HepG2 (cell line): ENCODE results near the gene UBL3. TPM values are rescaled to one million over a fixed set of nuclear protein-coding genes. Genes with fewer than 3 reads are reported as not detected.

Experiments
- ATAC-seq: fragments of 200-7000 bp; cut with Tn5 transposase; 3 replicates; pipeline ENCODE4 v1.9.1; 2020; ENCODE audit warnings: mild to moderate bottlenecking, moderate library complexity
- BruUV-seq: library from RNA; stranded (reverse); fragments of 400-500 nt; replicated peaks from 2 replicates; lab custom pipeline; 2021; lab: Mats Ljungman, UMichigan
- CTCF ChIA-PET: fragments of 300-600 bp; formaldehyde crosslinking; extraction: SDS; loops from one replicate; lab custom pipeline; 2021; ENCODE audit warnings: low total read pairs, inconsistent platforms, low intra/inter-chr PET ratio; lab: Yijun Ruan, JAX
- POLR2A ChIA-PET: fragments of 350-600 bp; sonication (Branson Sonifier 250); formaldehyde crosslinking; loops from one replicate; lab custom pipeline; 2020; ENCODE audit warnings: antibody characterized with exemption, inconsistent platforms; lab: Yijun Ruan, JAX
- DNase-seq: peaks from one replicate; pipeline ENCODE4 v3.0.0-alpha.2; 2015; ENCODE audit warnings: low spot score
- FAIRE-seq: peaks from 3 replicates; lab custom pipeline; 2011; peaks lifted over from hg19 to GRCh38; lab: Jason Lieb, UNC
- H2AFZ ChIP-seq: one replicate; pipeline ENCODE4 v1.6.1; 2011; ENCODE audit warnings: low read length, inconsistent platforms
- H3K27ac ChIP-seq: fragments of 300-600 bp; 3 replicates; pipeline ENCODE4 v1.8.0; 2011; ENCODE audit warnings: mixed run types, mild to moderate bottlenecking, mixed read lengths, low read length, inconsistent platforms; ENCODE audit not compliant: insufficient read depth; ENCODE audit errors: extremely low read length
- H3K27me3 ChIP-seq, 2 experiments: fragments of 200-600 bp in 1 of 2; 2 replicates in 1 of 2; 3 replicates in 1 of 2; pipeline versions ENCODE4 v1.6.0 to v1.8.0; 2011; ENCODE audit warnings: low read length in 2 of 2, mild to moderate bottlenecking in 2 of 2, moderate library complexity in 2 of 2, inconsistent platforms in 1 of 2; ENCODE audit not compliant: insufficient read depth in 2 of 2, control insufficient read depth in 1 of 2
- H3K36me3 ChIP-seq, 2 experiments: fragments of 200-600 bp in 1 of 2; replicated peaks in 1 of 2; 2 replicates in 1 of 2; 3 replicates in 1 of 2; pipeline versions ENCODE4 v1.5.1 to v1.8.0; 2011; ENCODE audit warnings: low read length in 2 of 2, inconsistent platforms in 1 of 2; ENCODE audit not compliant: insufficient read depth in 2 of 2, control insufficient read depth in 1 of 2
- H3K4me1 ChIP-seq: 2 replicates; pipeline ENCODE4 v1.5.1; 2012; ENCODE audit warnings: low read length, inconsistent platforms; ENCODE audit not compliant: insufficient read depth
- H3K4me2 ChIP-seq: 2 replicates; pipeline ENCODE4 v1.6.0; 2011; ENCODE audit warnings: low read depth, low read length, inconsistent platforms
- H3K4me3 ChIP-seq, 3 experiments: fragments of 200-600 bp in 1 of 3; sonication (generic), shearing (Covaris generic) in 1 of 3; replicated peaks in 1 of 3; 2 replicates each; pipeline ENCODE4 v1.5.1; 2011 to 2016; ENCODE audit warnings: low read length in 3 of 3, inconsistent platforms in 2 of 3, low read depth in 2 of 3, mild to moderate bottlenecking in 2 of 3, control low read depth in 1 of 3, mixed read lengths in 1 of 3; ENCODE audit not compliant: insufficient read depth in 1 of 3
- H3K79me2 ChIP-seq: one replicate; pipeline ENCODE4 v1.6.1; 2011; ENCODE audit warnings: low read length, inconsistent platforms; ENCODE audit not compliant: insufficient read depth
- H3K9ac ChIP-seq: 2 replicates; pipeline ENCODE4 v1.6.0; 2011; ENCODE audit warnings: mild to moderate bottlenecking, low read depth, low read length, inconsistent platforms; ENCODE audit not compliant: insufficient read depth
- H3K9me3 ChIP-seq: 2 replicates; pipeline ENCODE4 v1.5.1; 2012; ENCODE audit warnings: mild to moderate bottlenecking, low read length
- H4K20me1 ChIP-seq: 2 replicates; pipeline ENCODE4 v1.6.0; 2011; ENCODE audit warnings: inconsistent platforms, mild to moderate bottlenecking, low read length, moderate library complexity; ENCODE audit not compliant: insufficient read depth
- EP300 ChIP-seq, 3 experiments: sonication (generic) in 1 of 3; formaldehyde crosslinking in 1 of 3; IDR thresholded peaks; 2 replicates each; pipeline versions ENCODE4 v1.5.1 to v1.6.1; 2011 to 2020; ENCODE audit warnings: low read depth in 2 of 3, low read length in 2 of 3, borderline replicate concordance in 1 of 3, improper control_type of control experiment in 1 of 3, mild to moderate bottlenecking in 1 of 3, missing genetic modification reagents in 1 of 3, moderate library complexity in 1 of 3
- GPN1 ChIP-seq: sonication (generic); formaldehyde crosslinking; IDR thresholded peaks from 2 replicates; pipeline ENCODE4 v1.5.1; 2020; ENCODE audit warnings: missing genetic modification reagents, borderline replicate concordance
- KDM4B ChIP-seq: sonication (generic); formaldehyde crosslinking; IDR thresholded peaks from 2 replicates; pipeline ENCODE4 v1.4.0; 2020; ENCODE audit warnings: missing genetic modification reagents
- MLLT10 ChIP-seq: sonication (generic); formaldehyde crosslinking; IDR thresholded peaks from 2 replicates; pipeline ENCODE4 v1.4.0; 2020; ENCODE audit warnings: missing genetic modification reagents
- NFKBIZ ChIP-seq: IDR thresholded peaks from 2 replicates; pipeline ENCODE4 v1.6.1; 2018; ENCODE audit warnings: missing genetic modification reagents, missing compliant biosample characterization
- NONO ChIP-seq, 2 experiments: fragments of 450-650 bp in 1 of 2; sonication (generic) in 1 of 2; formaldehyde crosslinking in 1 of 2; IDR thresholded peaks in 1 of 2; conservative IDR thresholded peaks in 1 of 2; 2 replicates each; pipeline versions ENCODE4 v1.6.1 to v1.8.0; 2017 to 2022; ENCODE audit warnings: mild to moderate bottlenecking in 1 of 2, missing genetic modification reagents in 1 of 2, moderate library complexity in 1 of 2
- PCBP2 ChIP-seq: fragments of 200-400 bp; formaldehyde crosslinking; optimal IDR thresholded peaks from 2 replicates; pipeline ENCODE3; 2018; ENCODE audit warnings: low read length, low read depth; ENCODE audit not compliant: poor library complexity, severe bottlenecking
- PPARG ChIP-seq: conservative IDR thresholded peaks from 2 replicates; pipeline ENCODE4 v1.6.1; 2016; ENCODE audit warnings: missing biosample characterization, missing genetic modification reagents
- RFX3 ChIP-seq: IDR thresholded peaks from 2 replicates; pipeline ENCODE4 v1.6.1; 2016; ENCODE audit warnings: missing biosample characterization, missing genetic modification reagents
- SP4 ChIP-seq: sonication (generic); formaldehyde crosslinking; IDR thresholded peaks from 2 replicates; pipeline ENCODE4 v1.8.1; 2023; ENCODE audit warnings: mild to moderate bottlenecking, missing genetic modification reagents
- SRF ChIP-seq: IDR thresholded peaks from 2 replicates; pipeline ENCODE4 v1.6.1; 2011; ENCODE audit warnings: mild to moderate bottlenecking, low read depth, low read length, moderate library complexity
- WIZ ChIP-seq: sonication (generic); formaldehyde crosslinking; IDR thresholded peaks from 2 replicates; pipeline ENCODE4 v1.5.1; 2020; ENCODE audit warnings: mild to moderate bottlenecking, missing genetic modification reagents
- ZBTB37 ChIP-seq: sonication (generic); formaldehyde crosslinking; IDR thresholded peaks from 2 replicates; pipeline ENCODE4 v1.4.0; 2020; ENCODE audit warnings: mild to moderate bottlenecking, missing genetic modification reagents
- ZMAT5 ChIP-seq: sonication (generic); formaldehyde crosslinking; IDR thresholded peaks from 2 replicates; pipeline ENCODE4 v1.5.0; 2020; ENCODE audit warnings: mild to moderate bottlenecking, low read depth, missing genetic modification reagents, borderline replicate concordance
- ZNF225 ChIP-seq: sonication (generic); formaldehyde crosslinking; IDR thresholded peaks from 2 replicates; pipeline ENCODE4 v1.4.0; 2020; ENCODE audit warnings: mild to moderate bottlenecking, missing genetic modification reagents
- ZNF232 ChIP-seq: sonication (generic); formaldehyde crosslinking; IDR thresholded peaks from 2 replicates; pipeline ENCODE4 v1.4.0; 2020; ENCODE audit warnings: missing genetic modification reagents, borderline replicate concordance
- ZNF317 ChIP-seq: sonication (generic); formaldehyde crosslinking; IDR thresholded peaks from 2 replicates; pipeline ENCODE4 v1.5.0; 2020; ENCODE audit warnings: mild to moderate bottlenecking, missing genetic modification reagents
- ZNF660 ChIP-seq: sonication (generic); formaldehyde crosslinking; IDR thresholded peaks from 2 replicates; pipeline ENCODE4 v1.5.1; 2020; ENCODE audit warnings: mild to moderate bottlenecking, low read depth, missing genetic modification reagents, borderline replicate concordance
- ZNF709 ChIP-seq: sonication (generic); formaldehyde crosslinking; IDR thresholded peaks from 2 replicates; pipeline ENCODE4 v1.5.0; 2020; ENCODE audit warnings: mild to moderate bottlenecking, missing genetic modification reagents
- WGBS: methylation state at CpG from one replicate; pipeline ENCODE4 v1.1.6; 2017; ENCODE audit warnings: low lambda C conversion rate; 5-methylcytosine and 5-hydroxymethylcytosine counted together
- in situ Hi-C: cut with HindIII; loops from 2 replicates; pipeline ENCODE4 v1.10.0; 2017; ENCODE audit warnings: low pct_unique_long_range_greater_than_20kb; ENCODE audit not compliant: extremely low pct_ligation_motif_present
- intact Hi-C: fragments of 100-400 bp; cut with micrococcal nuclease; formaldehyde crosslinking; loops from one replicate; pipeline ENCODE4 v1.10.0; 2022; ENCODE audit not compliant: unreplicated experiment
- polyA plus RNA-seq, 8 experiments: library from polyadenylated mRNA; depleted of rRNA in 3 of 8; stranded (reverse) in 7 of 8; unstranded in 1 of 8; fragments of >200 nt; fragmentation: Illumina TruSeq in 4 of 8; extraction: Trizol in 4 of 8; gene quantifications; 2 replicates each; pipeline versions ENCODE4 v1.2.1 to v1.2.3, GENCODE V29; 2011 to 2016; ENCODE audit warnings: low read depth in 4 of 8, missing spikeins in 1 of 8, mixed read lengths in 1 of 8; ENCODE audit not compliant: insufficient read depth in 1 of 8
- total RNA-seq, 5 experiments: library from RNA; depleted of rRNA; stranded (reverse); fragments of >200 nt; fragmentation: Illumina TruSeq; extraction: Trizol; gene quantifications; 2 replicates each; pipeline ENCODE4 v1.2.3, GENCODE V29; 2016; ENCODE audit warnings: low read depth in 1 of 5

UBL3 gene
- total and polyA plus RNA-seq, 2 of the 13 experiments (the other 11 are each of a cell fraction or from before 2014, with no cell fraction given) = 7.4 to 9.6 TPM

- BruUV-seq = no TSS peak
- in situ Hi-C loops = no loop called here
- H3K4me3 ChIP-seq = no peak overlapping the region
- H3K27me3 ChIP-seq = peaks cover 0 to 3% of the 10 kb centered on the region in 2 experiments; a peak in 1 of 5 replicates
- H3K9me3 ChIP-seq = no peaks in the 10 kb centered on the region
- no peaks in the 10 kb centered on the region for H3K36me3 ChIP-seq
- H3K4me1 ChIP-seq = no peaks in the 10 kb centered on the region
- ChIA-PET POLR2A (no interaction called here), CTCF (no interaction called here)
- H3K27ac ChIP-seq = no peak overlapping the region
- TF ChIP-seq SRF (no peak), NONO (IDR thresholded peaks at IDR 0.05) (no peak), NONO (CRISPR knock-in tag; conservative IDR thresholded peaks at IDR 0.05) (no peak), ZNF232 (CRISPR knock-in tag) (no peak), ZNF225 (no peak), GPN1 (CRISPR knock-in tag) (no peak), ZNF709 (no peak), PCBP2 (no peak)
- intact Hi-C loops = no loop called here
- WGBS = 39% methylated on average over 12 of the region's 16 CpGs
- H3K79me2 ChIP-seq = no peaks in the 10 kb centered on the region
- no peak overlapping the region for H2AFZ ChIP-seq
- H4K20me1 ChIP-seq = no peaks in the 10 kb centered on the region
- FAIRE-seq (no peak), ATAC-seq (no peak), DNase-seq (no peak)
- no peak overlapping the region for H3K9ac ChIP-seq
- H3K4me2 ChIP-seq = no peak overlapping the region
These were observed 107.1 kb downstream of the UBL3 start for GRCh38 chr13:29743201-29743786.

- no peak for ATAC-seq
- in situ Hi-C loops (no loop called here), intact Hi-C loops (no loop called here)
- H3K79me2 ChIP-seq = no peaks in the 10 kb centered on the region
- ChIA-PET POLR2A (no interaction called here), CTCF (no interaction called here)
- H2AFZ ChIP-seq = no peak overlapping the region
- H3K9me3 ChIP-seq = no peaks in the 10 kb centered on the region
- DNase-seq = no peak
- H3K4me1 ChIP-seq = no peaks in the 10 kb centered on the region
- H3K36me3 ChIP-seq = no peaks in the 10 kb centered on the region
- no peak overlapping the region for H3K9ac ChIP-seq
- no peak overlapping the region for H3K27ac ChIP-seq
- WGBS = 42% methylated on average over 3 of the region's 3 CpGs
- H3K4me3 ChIP-seq = no peak overlapping the region
- H3K27me3 ChIP-seq = peaks cover 0 to 3% of the 10 kb centered on the region in 2 experiments; a peak in 1 of 5 replicates
- no peak for FAIRE-seq
- BruUV-seq = no TSS peak
- no peak overlapping the region for H3K4me2 ChIP-seq
- no peaks in the 10 kb centered on the region for H4K20me1 ChIP-seq
- TF ChIP-seq ZNF317 (CRISPR knock-in tag) = no peak
- TF ChIP-seq PPARG (CRISPR knock-in tag) = no peak
- TF ChIP-seq EP300 (IDR thresholded peaks at IDR 0.05; ENCODE audit: low read depth in 2 of 2, low read length in 2 of 2) = no peak
- no peak for TF ChIP-seq EP300 (CRISPR knock-in tag; IDR thresholded peaks at IDR 0.05; ENCODE audit: borderline replicate concordance)
- TF ChIP-seq KDM4B (CRISPR knock-in tag) = no peak
- TF ChIP-seq SP4 (CRISPR knock-in tag) = no peak
- no peak for TF ChIP-seq ZMAT5
- TF ChIP-seq RFX3 (CRISPR knock-in tag) = no peak
- no peak for TF ChIP-seq MLLT10 (CRISPR knock-in tag)
- no peak for TF ChIP-seq NFKBIZ (CRISPR knock-in tag)
- TF ChIP-seq WIZ (CRISPR knock-in tag) = no peak
- TF ChIP-seq ZNF660 = no peak
- no peak for TF ChIP-seq ZBTB37
These were observed 109.5 kb downstream of the UBL3 start for GRCh38 chr13:29740961-29741360.
